BLaER1 treated with 17β-estradiol and CSF1 and Interleukin-3, amounts not matched to agents 10 nM and 100 nM (cell line): ENCODE measurements around the gene PAGE2.
A peak's percentile ranks its signal among the peaks of the same experiment; 100 is the strongest.

Experiments used
- H3K27ac ChIP-seq, 11 experiments: shearing (Covaris generic); formaldehyde crosslinking; 2 replicates each; pipeline ENCODE4 v1.8.1; 2022
- H3K27me3 ChIP-seq, 11 experiments: shearing (Covaris generic); formaldehyde crosslinking; 2 replicates each; pipeline ENCODE4 v1.8.1; 2022
- H3K36me3 ChIP-seq, 11 experiments: shearing (Covaris generic); formaldehyde crosslinking; 2 replicates each; pipeline ENCODE4 v1.8.1; 2022
- H3K4me1 ChIP-seq, 10 experiments: shearing (Covaris generic); formaldehyde crosslinking; 2 replicates each; pipeline ENCODE4 v1.8.1; 2022
- H3K4me2 ChIP-seq, 11 experiments: shearing (Covaris generic); formaldehyde crosslinking; 2 replicates each; pipeline ENCODE4 v1.8.1; 2022
- H3K4me3 ChIP-seq, 10 experiments: shearing (Covaris generic); formaldehyde crosslinking; 2 replicates each; pipeline ENCODE4 v1.8.1; 2022
- H3K9ac ChIP-seq, 11 experiments: shearing (Covaris generic); formaldehyde crosslinking; 2 replicates each; pipeline ENCODE4 v1.8.1; 2022
- H3K9me3 ChIP-seq, 11 experiments: shearing (Covaris generic); formaldehyde crosslinking; replicated peaks in 1 of 11; 2 replicates each; pipeline ENCODE4 v1.8.1; 2022
- H4K20me1 ChIP-seq, 11 experiments: shearing (Covaris generic); formaldehyde crosslinking; 2 replicates each; pipeline ENCODE4 v1.8.1; 2022
- Cebpa-rat ChIP-seq, 11 experiments: shearing (Covaris generic); IDR thresholded peaks; 2 replicates each; pipeline ENCODE4 v1.8.1; 2022

The PAGE2 gene

DNA sequence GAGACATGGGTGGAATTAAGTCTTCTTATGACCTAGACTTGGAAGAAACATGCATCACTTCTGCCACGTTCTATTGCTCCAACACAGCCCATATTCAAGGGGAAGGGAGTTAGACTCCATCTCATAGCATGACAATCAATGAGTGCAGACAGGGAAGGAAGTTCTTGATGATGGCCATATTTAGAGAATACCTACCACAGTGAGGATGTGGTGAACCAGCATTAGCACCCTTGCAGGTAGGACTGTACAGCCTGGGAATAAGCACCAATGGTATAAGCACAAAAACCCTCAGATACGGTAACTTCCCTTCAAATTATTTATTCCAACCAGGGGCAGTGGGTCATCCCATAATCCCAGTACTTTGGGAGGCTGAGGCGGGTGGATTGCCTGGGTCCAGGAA lies 29.8 kb downstream of the PAGE2 start:
- Histone ChIP-seq H3K9me3 (no peaks in the 10 kb centered on the region), H4K20me1 (no peaks in the 10 kb centered on the region; a peak in 1 of 22 replicates), H3K36me3 (no peaks in the 10 kb centered on the region), H3K4me2 (no peak overlapping the region), H3K9ac (no peak overlapping the region), H3K4me1 (0 out of 20 replicates have a peak, but pooled peaks cover 0 to 7% (median 0%) of the 10 kb centered on the region in 10 experiments), H3K27ac (no peak overlapping the region), H3K27me3 (peaks cover 80 to 96% (median 93%) of the 10 kb centered on the region in 11 experiments), H3K4me3 (no peak overlapping the region)
- TF ChIP-seq Cebpa-rat (IDR thresholded peaks at IDR 0.05), result no peak

- H3K27me3 ChIP-seq, result peaks cover 87 to 99% (median 95%) of the 10 kb centered on the region in 11 experiments
- no peaks in the 10 kb centered on the region; a peak in 1 of 22 replicates for H4K20me1 ChIP-seq
- no peak for TF ChIP-seq Cebpa-rat (IDR thresholded peaks at IDR 0.05)
- H3K36me3 ChIP-seq, result no peaks in the 10 kb centered on the region
- 0 out of 20 replicates have a peak, but pooled peaks cover 0 to 7% (median 0%) of the 10 kb centered on the region in 10 experiments for H3K4me1 ChIP-seq
- H3K4me2 ChIP-seq, result 0 out of 22 replicates have a peak overlapping the region, but pooled peaks of 1 of the 11 experiments have one; percentile 1
- no peak overlapping the region for H3K9ac ChIP-seq
- H3K9me3 ChIP-seq, result no peaks in the 10 kb centered on the region
- no peak overlapping the region for H3K4me3 ChIP-seq
- H3K27ac ChIP-seq, result no peak overlapping the region
These were observed 30.5 kb downstream of the PAGE2 start for GRCh38 chrX:55119271-55119670.

DNA sequence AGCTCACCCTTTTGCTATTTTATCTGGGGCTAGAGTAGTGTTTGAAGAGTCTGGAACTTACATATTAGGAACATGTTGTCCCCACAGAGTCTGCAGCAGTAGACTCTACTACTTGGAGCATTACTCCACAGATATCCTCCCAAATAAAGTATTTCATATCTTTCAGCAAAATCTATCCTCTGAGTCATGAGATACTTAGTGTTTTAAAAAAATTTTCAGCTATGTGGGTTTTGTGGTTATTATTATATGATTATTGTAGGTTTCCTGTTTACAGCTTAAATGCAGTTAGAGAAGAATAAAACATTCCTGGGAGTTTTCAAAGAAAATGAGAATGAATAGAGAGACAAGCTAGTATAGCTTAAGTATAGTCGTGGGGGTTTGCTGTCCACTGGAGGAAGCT lies 30.9 kb downstream of the PAGE2 start:
- Histone ChIP-seq H3K9me3 (no peaks in the 10 kb centered on the region), H3K36me3 (no peaks in the 10 kb centered on the region), H3K4me3 (no peak overlapping the region), H3K9ac (no peak overlapping the region), H3K4me1 (0 out of 20 replicates have a peak, but pooled peaks cover 0 to 7% (median 0%) of the 10 kb centered on the region in 10 experiments), H3K4me2 (0 out of 22 replicates have a peak overlapping the region, but pooled peaks of 1 of the 11 experiments have one; percentile 1), H3K27me3 (peaks cover 90 to 100% (median 99%) of the 10 kb centered on the region in 11 experiments), H3K27ac (no peak overlapping the region), H4K20me1 (no peaks in the 10 kb centered on the region; a peak in 1 of 22 replicates)
- no peak for TF ChIP-seq Cebpa-rat (IDR thresholded peaks at IDR 0.05)

- H3K27ac ChIP-seq, result no peak overlapping the region
- no peaks in the 10 kb centered on the region; a peak in 1 of 22 replicates for H4K20me1 ChIP-seq
- no peaks in the 10 kb centered on the region for H3K9me3 ChIP-seq
- TF ChIP-seq Cebpa-rat (IDR thresholded peaks at IDR 0.05), result no peak
- H3K4me3 ChIP-seq, result no peak overlapping the region
- H3K9ac ChIP-seq, result no peak overlapping the region
- H3K4me2 ChIP-seq, result no peak overlapping the region
- H3K4me1 ChIP-seq, result 0 out of 20 replicates have a peak, but pooled peaks cover 0 to 7% (median 0%) of the 10 kb centered on the region in 10 experiments
- H3K36me3 ChIP-seq, result no peaks in the 10 kb centered on the region
- H3K27me3 ChIP-seq, result peaks cover 94 to 100% (median 96%) of the 10 kb centered on the region in 11 experiments
These were observed 32.0 kb downstream of the PAGE2 start for GRCh38 chrX:55120761-55121358.

DNA sequence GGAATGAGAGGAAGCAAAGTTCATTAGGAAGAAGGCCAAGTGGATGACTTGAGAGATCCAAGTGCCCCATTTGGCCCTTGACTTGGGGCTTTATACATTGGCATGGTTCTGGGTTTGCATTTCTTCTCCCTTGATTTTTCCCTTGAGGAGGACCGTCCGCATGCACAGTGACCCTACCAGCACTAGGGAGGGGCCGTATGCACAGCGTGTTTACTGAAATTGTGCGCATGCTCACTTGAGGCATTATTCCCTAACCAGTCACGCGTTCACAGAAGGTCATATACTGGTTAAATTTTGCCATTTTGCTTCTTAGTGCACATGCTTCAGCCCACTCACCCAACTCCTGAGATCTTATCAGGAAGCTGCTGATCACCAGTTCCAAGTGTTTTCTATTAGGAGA lies 35.1 kb downstream of the PAGE2 start:
- no peaks in the 10 kb centered on the region for H3K9me3 ChIP-seq
- no peaks in the 10 kb centered on the region for H3K36me3 ChIP-seq
- H3K9ac ChIP-seq, result no peak overlapping the region
- no peaks in the 10 kb centered on the region; a peak in 1 of 22 replicates for H4K20me1 ChIP-seq
- TF ChIP-seq Cebpa-rat (IDR thresholded peaks at IDR 0.05), result no peak
- no peak overlapping the region for H3K27ac ChIP-seq
- peaks cover 78 to 95% (median 91%) of the 10 kb centered on the region in 11 experiments for H3K27me3 ChIP-seq
- H3K4me2 ChIP-seq, result no peak overlapping the region
- H3K4me3 ChIP-seq, result no peak overlapping the region
- H3K4me1 ChIP-seq, result peaks cover 0 to 20% (median 11%) of the 10 kb centered on the region in 10 experiments; a peak in 12 of 20 replicates

DNA sequence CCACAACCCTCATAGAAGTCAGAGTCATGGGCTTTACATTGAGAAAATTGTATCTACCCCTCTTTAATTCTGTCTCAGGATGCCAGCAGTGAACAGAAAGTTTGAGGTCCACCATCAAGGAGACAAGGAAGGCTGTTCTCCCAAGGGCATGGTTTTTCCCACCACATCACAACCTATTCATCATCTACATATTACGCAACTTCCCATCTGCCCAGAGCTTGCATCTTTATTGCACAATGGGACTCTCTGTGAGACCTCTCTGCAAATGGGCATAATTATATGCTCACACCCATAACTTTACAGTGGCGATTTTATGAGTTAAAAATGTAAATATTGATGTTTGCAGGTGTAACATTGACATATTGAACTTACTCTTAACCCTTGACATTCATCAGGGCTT lies 38.9 kb downstream of the PAGE2 start:
- H3K9ac ChIP-seq, result no peak overlapping the region
- H3K4me3 ChIP-seq, result no peak overlapping the region
- peak overlapping the region in 9 of 11 experiments; percentile 3 to 62 (median 33); a peak in 14 of 22 replicates for H3K4me2 ChIP-seq
- H3K4me1 ChIP-seq, result peaks cover 0 to 16% (median 9%) of the 10 kb centered on the region in 10 experiments; a peak in 12 of 20 replicates
- H3K27ac ChIP-seq, result peak overlapping the region in 1 of 11 experiments; percentile 11; a peak in 1 of 22 replicates
- no peaks in the 10 kb centered on the region; a peak in 1 of 22 replicates for H4K20me1 ChIP-seq
- peaks cover 75 to 95% (median 90%) of the 10 kb centered on the region in 11 experiments for H3K27me3 ChIP-seq
- TF ChIP-seq Cebpa-rat (IDR thresholded peaks at IDR 0.05), result peak; percentile 42 to 92 (median 84); a peak in 19 of 22 replicates
- H3K9me3 ChIP-seq, result no peaks in the 10 kb centered on the region
- H3K36me3 ChIP-seq, result no peaks in the 10 kb centered on the region

- Histone ChIP-seq H4K20me1 (no peaks in the 10 kb centered on the region; a peak in 2 of 22 replicates), H3K36me3 (no peaks in the 10 kb centered on the region), H3K9ac (no peak overlapping the region), H3K4me3 (no peak overlapping the region), H3K9me3 (no peaks in the 10 kb centered on the region), H3K27me3 (peaks cover 75 to 95% (median 90%) of the 10 kb centered on the region in 11 experiments), H3K4me1 (peaks cover 0 to 16% (median 9%) of the 10 kb centered on the region in 10 experiments; a peak in 12 of 20 replicates), H3K4me2 (no peak overlapping the region), H3K27ac (no peak overlapping the region)
- TF ChIP-seq Cebpa-rat (IDR thresholded peaks at IDR 0.05), result no peak
These were observed 40.5 kb downstream of the PAGE2 start for GRCh38 chrX:55129361-55129760.

GRCh38 chrX:55130481-55130880 lies 41.7 kb downstream of the PAGE2 start:
- no peak overlapping the region for H3K27ac ChIP-seq
- H3K9me3 ChIP-seq, result no peaks in the 10 kb centered on the region
- H3K9ac ChIP-seq, result no peak overlapping the region
- no peak for TF ChIP-seq Cebpa-rat (IDR thresholded peaks at IDR 0.05)
- H3K36me3 ChIP-seq, result no peaks in the 10 kb centered on the region
- no peak overlapping the region for H3K4me2 ChIP-seq
- peaks cover 0 to 16% (median 9%) of the 10 kb centered on the region in 10 experiments; a peak in 12 of 20 replicates for H3K4me1 ChIP-seq
- no peaks in the 10 kb centered on the region; a peak in 2 of 22 replicates for H4K20me1 ChIP-seq
- H3K4me3 ChIP-seq, result no peak overlapping the region
- peaks cover 76 to 95% (median 90%) of the 10 kb centered on the region in 11 experiments for H3K27me3 ChIP-seq

DNA sequence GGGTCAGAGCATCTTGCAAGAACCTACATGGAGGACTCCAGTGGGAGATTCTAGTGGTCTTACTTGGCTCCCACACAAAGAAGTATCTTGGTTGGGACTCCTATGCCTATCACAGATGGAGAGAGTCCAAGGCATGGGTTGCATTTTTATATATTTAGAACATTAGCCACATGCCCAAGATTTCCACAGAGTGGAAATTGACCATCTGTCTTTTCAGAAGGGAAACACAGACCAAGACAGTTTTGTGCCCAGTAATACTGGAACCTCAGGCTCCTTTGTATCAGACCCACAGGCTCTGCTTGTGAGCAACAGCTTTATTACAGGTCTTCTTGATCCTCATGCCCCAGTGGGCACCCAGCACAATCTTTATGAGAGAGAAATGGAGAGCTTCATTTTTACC lies 43.6 kb downstream of the PAGE2 start:
- no peak overlapping the region for H3K4me2 ChIP-seq
- H3K4me3 ChIP-seq, result no peak overlapping the region
- H3K9ac ChIP-seq, result no peak overlapping the region
- no peak for TF ChIP-seq Cebpa-rat (IDR thresholded peaks at IDR 0.05)
- H3K4me1 ChIP-seq, result peaks cover 0 to 12% (median 6%) of the 10 kb centered on the region in 10 experiments; a peak in 12 of 20 replicates
- H3K27ac ChIP-seq, result no peak overlapping the region
- H3K27me3 ChIP-seq, result peaks cover 86 to 100% (median 97%) of the 10 kb centered on the region in 11 experiments
- H3K9me3 ChIP-seq, result no peaks in the 10 kb centered on the region
- no peaks in the 10 kb centered on the region for H3K36me3 ChIP-seq
- no peaks in the 10 kb centered on the region; a peak in 2 of 22 replicates for H4K20me1 ChIP-seq
